BJ (cell line): ENCODE data around the gene WDR90. TPM values are rescaled to one million over a fixed set of nuclear protein-coding genes. Genes with fewer than 3 reads are reported as not detected.

Experiments used
- CTCF ChIA-PET: fragments of 350-600 bp; formaldehyde crosslinking; extraction: SDS; loops from one replicate; lab custom pipeline; 2021; ENCODE audit warnings: antibody characterized with exemption, inconsistent platforms; lab: Yijun Ruan, JAX
- POLR2A ChIA-PET: fragments of 300-600 bp; sonication (Branson Sonifier 250); formaldehyde crosslinking; extraction: SDS; loops from one replicate; lab custom pipeline; 2021; ENCODE audit warnings: antibody characterized with exemption; lab: Charles Lee
- DNase-seq: peaks from one replicate; pipeline ENCODE4 v3.0.0-alpha.2; 2011; ENCODE audit warnings: low read depth
- H3K27me3 ChIP-seq: 2 replicates; pipeline ENCODE4 v1.6.0; 2011; ENCODE audit warnings: low read length; ENCODE audit not compliant: control insufficient read depth, insufficient read depth
- H3K36me3 ChIP-seq: 2 replicates; pipeline ENCODE4 v1.5.1; 2011; ENCODE audit warnings: low read length; ENCODE audit not compliant: control insufficient read depth, insufficient read depth
- H3K4me3 ChIP-seq: 2 replicates; pipeline ENCODE4 v1.5.1; 2011; ENCODE audit warnings: low read depth, mild to moderate bottlenecking, control low read depth, low read length
- CTCF ChIP-seq: IDR thresholded peaks from 2 replicates; pipeline ENCODE4 v1.5.1; 2011; ENCODE audit warnings: low read depth, mild to moderate bottlenecking, control low read depth, inconsistent platforms, low read length, moderate library complexity; ENCODE audit not compliant: insufficient read depth
- polyA plus RNA-seq: library from polyadenylated mRNA; depleted of rRNA; stranded (reverse); fragments of >200 nt; gene quantifications from 2 replicates; pipeline ENCODE4 v1.2.3, GENCODE V29; 2011

Gene WDR90
- polyA plus RNA-seq, 1 experiment = 10.0 TPM

GRCh38 chr16:658679-659571, 9.8 kb downstream of the WDR90 start:
- H3K4me3 ChIP-seq = no peak overlapping the region
- CTCF ChIA-PET = interaction anchor here (1.7 kb wide), 1 partner anchor 65 kb away, joined by 5 read pairs; no protein-coding TSS in a partner anchor

GRCh38 chr16:659618-660017, 10.5 kb downstream of the WDR90 start:
- H3K36me3 ChIP-seq = peaks cover 7% of the 10 kb centered on the region
- ChIA-PET POLR2A (no interaction called here), CTCF (interaction anchor here (1.5 to 2.2 kb wide), 3 partner anchors 7 to 66 kb away, joined by 3 to 8 read pairs (median 5); no protein-coding TSS in a partner anchor)
- no peak for DNase-seq
- no peaks in the 10 kb centered on the region for H3K27me3 ChIP-seq
- H3K4me3 ChIP-seq = no peak overlapping the region
- TF ChIP-seq CTCF = no peak

More at GRCh38 chr16:658679-659571, 9.8 kb downstream of the WDR90 start:
- POLR2A ChIA-PET = no interaction called here
- Histone ChIP-seq H3K36me3 (peaks cover 7% of the 10 kb centered on the region), H3K27me3 (no peaks in the 10 kb centered on the region)
- DNase-seq = no peak
- TF ChIP-seq CTCF = no peak

GRCh38 chr16:660132-660458, 10.9 kb downstream of the WDR90 start:
- Histone ChIP-seq H3K36me3 (peaks cover 7% of the 10 kb centered on the region), H3K27me3 (no peaks in the 10 kb centered on the region), H3K4me3 (no peak overlapping the region)
- POLR2A ChIA-PET = no interaction called here
- no peak for TF ChIP-seq CTCF
- DNase-seq = no peak
- CTCF ChIA-PET = interaction anchor here (1.0 to 2.4 kb wide), 6 partner anchors 8 to 67 kb away, joined by 3 to 8 read pairs (median 4); partner anchors contain the start of genes MCRIP2 and STUB1

GRCh38 chr16:660459-661183, 11.5 kb downstream of the WDR90 start:
- Histone ChIP-seq H3K36me3 (peaks cover 5% of the 10 kb centered on the region), H3K4me3 (no peak overlapping the region), H3K27me3 (no peaks in the 10 kb centered on the region)
- peak; percentile 54 for TF ChIP-seq CTCF
- no peak for DNase-seq
- ChIA-PET CTCF (interaction anchor here (0.7 to 2.4 kb wide), 8 partner anchors 8 to 67 kb away, joined by 3 to 8 read pairs (median 4); partner anchors contain the start of genes MCRIP2 and STUB1), POLR2A (no interaction called here)

GRCh38 chr16:661184-661821, 12.1 kb downstream of the WDR90 start:
- TF ChIP-seq CTCF = no peak
- no peak overlapping the region for H3K4me3 ChIP-seq
- ChIA-PET POLR2A (no interaction called here), CTCF (interaction anchor here (0.7 to 2.4 kb wide), 7 partner anchors 9 to 19 kb away, joined by 3 to 8 read pairs (median 4); partner anchors contain the start of genes MCRIP2 and STUB1)
- no peaks in the 10 kb centered on the region for H3K27me3 ChIP-seq
- no peak for DNase-seq
- peaks cover 5% of the 10 kb centered on the region for H3K36me3 ChIP-seq
